ENCODE data around the gene CD47. TPM values are rescaled to one million over a fixed set of nuclear protein-coding genes. Genes with fewer than 3 reads are reported as not detected.

The CD47 gene
- total RNA-seq, 1 experiment from 2014 or later: 76.9 TPM

GRCh38 chr3:108079043-108079442 lies 11.8 kb downstream of the CD47 start:
- H3F3A ChIP-seq (ENCODE audit: insufficient read depth, low read depth): no peaks in the 10 kb centered on the region
- no peaks in the 10 kb centered on the region for H3K9me3 ChIP-seq (ENCODE audit: insufficient read depth, low read depth)
- intact Hi-C loops (cut with micrococcal nuclease; ENCODE audit: unreplicated experiment): no loop called here
- ChIA-PET POLR2A (ENCODE audit: unreplicated experiment) (interaction anchor here (0.6 to 0.7 kb wide), 2 partner anchors 54 to 120 kb away, joined by 3 to 6 read pairs; no protein-coding TSS in a partner anchor), CTCF (no interaction called here)
- H3K36me3 ChIP-seq (ENCODE audit: low read depth): peaks cover 5% of the 10 kb centered on the region; the same call in 1 of the 2 replicates
- no peak overlapping the region for H2AFZ ChIP-seq
- H3K27ac ChIP-seq: no peak overlapping the region
- peaks cover 5% of the 10 kb centered on the region; the same call in 1 of the 2 replicates for H3K79me2 ChIP-seq (ENCODE audit: low read depth)
- no peak overlapping the region for H3K4me2 ChIP-seq
- no peak for DNase-seq
- no peaks in the 10 kb centered on the region for H3K4me1 ChIP-seq (replicated peaks; ENCODE audit: insufficient read depth)
- H3K9me2 ChIP-seq (ENCODE audit: insufficient read depth): no peaks in the 10 kb centered on the region
- no peaks in the 10 kb centered on the region for H3K27me3 ChIP-seq (ENCODE audit: insufficient read depth, low read depth)
- H3K4me3 ChIP-seq: no peak overlapping the region
- no TSS peak for BruUV-seq (replicated peaks)
- TF ChIP-seq EZH2 (IDR thresholded peaks at IDR 0.05; ENCODE audit: low read depth): no peak
- TF ChIP-seq, protein P1, sequence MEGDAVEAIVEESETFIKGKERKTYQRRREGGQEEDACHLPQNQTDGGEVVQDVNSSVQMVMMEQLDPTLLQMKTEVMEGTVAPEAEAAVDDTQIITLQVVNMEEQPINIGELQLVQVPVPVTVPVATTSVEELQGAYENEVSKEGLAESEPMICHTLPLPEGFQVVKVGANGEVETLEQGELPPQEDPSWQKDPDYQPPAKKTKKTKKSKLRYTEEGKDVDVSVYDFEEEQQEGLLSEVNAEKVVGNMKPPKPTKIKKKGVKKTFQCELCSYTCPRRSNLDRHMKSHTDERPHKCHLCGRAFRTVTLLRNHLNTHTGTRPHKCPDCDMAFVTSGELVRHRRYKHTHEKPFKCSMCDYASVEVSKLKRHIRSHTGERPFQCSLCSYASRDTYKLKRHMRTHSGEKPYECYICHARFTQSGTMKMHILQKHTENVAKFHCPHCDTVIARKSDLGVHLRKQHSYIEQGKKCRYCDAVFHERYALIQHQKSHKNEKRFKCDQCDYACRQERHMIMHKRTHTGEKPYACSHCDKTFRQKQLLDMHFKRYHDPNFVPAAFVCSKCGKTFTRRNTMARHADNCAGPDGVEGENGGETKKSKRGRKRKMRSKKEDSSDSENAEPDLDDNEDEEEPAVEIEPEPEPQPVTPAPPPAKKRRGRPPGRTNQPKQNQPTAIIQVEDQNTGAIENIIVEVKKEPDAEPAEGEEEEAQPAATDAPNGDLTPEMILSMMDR (conservative IDR thresholded peaks at IDR 0.05): no peak
- no peaks in the 10 kb centered on the region for H4K20me1 ChIP-seq (ENCODE audit: insufficient read depth)

DNA sequence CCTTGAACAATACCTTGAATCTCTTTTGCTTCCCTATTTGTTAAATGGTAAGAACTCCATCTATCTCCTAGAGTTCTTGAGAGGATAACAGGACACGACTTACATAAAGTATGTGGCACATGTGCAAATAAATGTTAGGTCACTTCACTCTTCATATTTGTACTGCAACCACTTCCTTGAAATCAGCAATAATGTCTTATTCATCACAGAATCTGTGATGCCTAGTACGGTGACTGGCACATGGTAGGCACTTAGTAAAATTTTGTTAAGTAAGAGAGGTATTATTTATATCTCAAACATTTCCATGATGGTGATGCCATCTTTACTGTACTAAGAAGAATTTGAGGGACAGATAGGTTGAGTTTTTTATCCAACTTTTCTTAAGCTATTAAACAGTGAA lies 14.3 kb downstream of the CD47 start:
- H3F3A ChIP-seq (ENCODE audit: insufficient read depth, low read depth): no peaks in the 10 kb centered on the region
- H3K9me3 ChIP-seq (ENCODE audit: insufficient read depth, low read depth): no peaks in the 10 kb centered on the region
- no peak overlapping the region for H3K27ac ChIP-seq
- H3K4me2 ChIP-seq: no peak overlapping the region
- DNase-seq: no peak
- no peak overlapping the region for H3K4me3 ChIP-seq
- no peaks in the 10 kb centered on the region for H3K4me1 ChIP-seq (replicated peaks; ENCODE audit: insufficient read depth)
- H3K79me2 ChIP-seq (ENCODE audit: low read depth): peaks cover 5% of the 10 kb centered on the region; the same call in 1 of the 2 replicates
- intact Hi-C loops (cut with micrococcal nuclease; ENCODE audit: unreplicated experiment): no loop called here
- peaks cover 5% of the 10 kb centered on the region; the same call in 1 of the 2 replicates for H3K36me3 ChIP-seq (ENCODE audit: low read depth)
- TF ChIP-seq EZH2 (IDR thresholded peaks at IDR 0.05; ENCODE audit: low read depth): no peak
- TF ChIP-seq, protein P1 (conservative IDR thresholded peaks at IDR 0.05): no peak
- no peaks in the 10 kb centered on the region for H3K9me2 ChIP-seq (ENCODE audit: insufficient read depth)
- no TSS peak for BruUV-seq (replicated peaks)
- H3K27me3 ChIP-seq (ENCODE audit: insufficient read depth, low read depth): no peaks in the 10 kb centered on the region
- no peaks in the 10 kb centered on the region for H4K20me1 ChIP-seq (ENCODE audit: insufficient read depth)
- ChIA-PET POLR2A (ENCODE audit: unreplicated experiment) (interaction anchor here (0.7 kb wide), 1 partner anchor 13 kb away, joined by 6 read pairs; no protein-coding TSS in a partner anchor), CTCF (no interaction called here)
- H2AFZ ChIP-seq: no peak overlapping the region

DNA sequence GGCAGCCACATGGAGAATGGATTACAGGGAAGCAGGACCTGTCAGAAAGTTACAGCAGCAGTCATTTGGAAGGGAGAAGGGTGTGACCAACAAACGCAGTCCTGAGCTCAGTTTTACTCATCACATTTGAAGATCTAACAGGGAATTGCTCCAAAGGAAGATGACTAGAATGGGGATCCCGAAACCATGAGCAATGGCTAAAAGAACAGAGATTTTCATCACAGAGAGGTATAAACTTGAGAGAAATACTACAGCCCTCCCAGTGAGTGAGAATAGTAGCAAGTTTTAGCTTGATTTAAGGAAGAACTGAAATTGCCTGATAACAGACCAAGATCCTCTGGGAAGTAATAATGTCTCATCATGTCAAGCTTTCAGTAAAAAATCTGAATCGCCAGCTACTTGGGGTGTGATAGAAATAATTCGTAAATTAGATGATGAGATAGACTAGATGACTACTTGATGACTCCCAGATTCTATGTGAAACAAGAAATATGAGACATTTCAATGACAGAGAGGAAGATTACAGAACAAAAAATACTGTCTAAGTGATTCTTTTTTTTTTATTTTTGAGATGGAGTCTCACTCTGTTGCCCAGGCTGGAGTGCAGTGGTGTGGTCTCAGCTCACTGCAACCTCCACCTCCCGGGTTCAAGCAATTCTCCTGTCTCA lies 16.9 kb downstream of the CD47 start:
- Histone ChIP-seq H3K4me2 (no peak overlapping the region), H3K9me2 (ENCODE audit: insufficient read depth) (no peaks in the 10 kb centered on the region), H3K79me2 (ENCODE audit: low read depth) (no peaks in the 10 kb centered on the region), H3K36me3 (ENCODE audit: low read depth) (peaks cover 2% of the 10 kb centered on the region; the same call in 1 of the 2 replicates), H4K20me1 (ENCODE audit: insufficient read depth) (no peaks in the 10 kb centered on the region), H3K9me3 (ENCODE audit: insufficient read depth, low read depth) (no peaks in the 10 kb centered on the region), H3K27ac (no peak overlapping the region), H3K4me3 (no peak overlapping the region), H3K4me1 (replicated peaks; ENCODE audit: insufficient read depth) (no peaks in the 10 kb centered on the region), H3K27me3 (ENCODE audit: insufficient read depth, low read depth) (no peaks in the 10 kb centered on the region), H3F3A (ENCODE audit: insufficient read depth, low read depth) (no peaks in the 10 kb centered on the region), H2AFZ (no peak overlapping the region)
- no peak for DNase-seq
- intact Hi-C loops (cut with micrococcal nuclease; ENCODE audit: unreplicated experiment): no loop called here
- CTCF ChIA-PET: no interaction called here
- no peak for TF ChIP-seq EZH2 (IDR thresholded peaks at IDR 0.05; ENCODE audit: low read depth)
- TF ChIP-seq, protein P1 (conservative IDR thresholded peaks at IDR 0.05): no peak
- BruUV-seq (replicated peaks): no TSS peak
- POLR2A ChIA-PET (ENCODE audit: unreplicated experiment): no interaction called here
